GM15510 (cell line): ENCODE data around the gene RNF220.

Experiments
- POLR2A ChIP-seq: IDR thresholded peaks from 3 replicates; pipeline ENCODE4 v1.6.1; 2011; ENCODE audit warnings: borderline replicate concordance; ENCODE audit not compliant: insufficient read length; ENCODE audit errors: extremely low read depth

Gene RNF220

DNA sequence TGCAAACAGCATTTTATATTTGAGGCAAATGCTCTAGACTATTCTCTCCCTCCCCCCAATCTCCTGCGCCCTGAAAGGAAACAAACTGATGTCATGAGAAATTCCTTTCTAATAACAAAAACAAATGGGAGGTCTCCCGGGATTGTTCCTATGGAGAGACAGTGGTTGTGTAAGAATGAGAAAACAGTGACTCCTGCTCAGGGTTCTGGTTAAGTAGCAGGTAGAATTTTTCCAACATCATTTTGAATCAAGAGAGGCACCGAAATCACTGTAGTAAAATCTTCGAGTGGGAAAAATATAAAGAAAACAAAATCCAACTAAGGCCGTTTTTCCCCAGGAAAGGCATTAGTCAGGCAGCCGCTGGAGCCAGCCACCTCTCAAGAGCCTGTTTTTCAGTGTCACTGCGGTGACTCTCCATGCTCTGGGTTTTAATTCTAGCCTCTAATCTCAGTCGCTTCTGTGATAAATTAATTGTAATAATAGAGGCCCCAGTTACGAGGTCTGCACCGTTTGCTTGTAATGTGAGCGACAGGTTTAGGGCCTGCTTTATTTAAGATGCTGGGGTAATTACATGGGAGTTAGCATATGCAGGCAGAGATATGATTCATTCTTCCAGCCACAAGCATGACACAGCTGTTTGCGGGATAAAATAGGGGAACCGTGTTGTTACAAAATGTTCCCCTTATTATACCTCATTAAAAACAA lies 80.3 kb downstream of the RNF220 start:
- no peak for TF ChIP-seq POLR2A

DNA sequence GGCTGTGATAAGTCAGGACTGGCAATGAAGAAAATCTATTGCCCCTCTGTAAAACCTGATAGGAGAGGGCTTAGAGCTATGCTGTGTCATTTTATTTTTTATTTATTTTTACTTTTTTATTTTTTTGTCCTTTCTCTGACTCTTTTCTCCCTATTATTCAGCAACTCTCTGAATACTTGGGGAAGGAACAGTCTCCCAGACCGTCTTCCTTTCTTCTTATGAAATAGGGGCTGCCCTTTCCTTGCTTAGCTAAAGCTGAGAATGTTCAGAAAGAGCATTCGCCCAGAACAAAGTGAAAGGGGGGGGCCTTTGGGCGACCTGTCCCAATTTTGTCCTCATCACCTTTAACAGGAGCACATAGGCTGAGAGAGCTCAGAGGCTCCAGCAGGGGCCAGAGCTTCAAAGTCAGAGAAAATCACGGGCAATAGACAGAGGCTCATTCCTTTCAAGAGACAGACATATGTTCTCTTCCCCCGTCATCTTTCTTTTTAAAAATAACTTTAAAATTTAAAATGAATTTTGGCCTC lies 80.9 kb downstream of the RNF220 start:
- no peak for TF ChIP-seq POLR2A

DNA sequence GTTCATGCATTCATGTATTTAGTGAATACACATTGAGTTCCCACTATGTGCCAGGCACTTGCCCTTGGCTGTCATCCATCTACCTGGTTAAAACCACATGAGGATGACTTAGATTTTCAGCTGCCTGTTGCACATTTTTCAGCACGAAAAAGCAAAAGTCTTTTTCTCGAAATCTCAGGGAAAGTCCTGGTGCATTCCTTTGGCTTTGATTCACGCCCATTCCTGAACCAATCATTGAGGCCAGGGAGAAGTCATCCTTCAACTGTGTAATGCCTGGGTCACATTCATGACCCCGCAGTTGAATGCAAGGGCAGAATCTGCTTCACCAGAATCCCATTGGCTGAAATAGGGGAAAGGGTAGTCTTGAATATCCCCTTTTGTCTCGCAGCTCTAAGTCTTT lies 84.4 kb downstream of the RNF220 start:
- TF ChIP-seq POLR2A, result no peak

DNA sequence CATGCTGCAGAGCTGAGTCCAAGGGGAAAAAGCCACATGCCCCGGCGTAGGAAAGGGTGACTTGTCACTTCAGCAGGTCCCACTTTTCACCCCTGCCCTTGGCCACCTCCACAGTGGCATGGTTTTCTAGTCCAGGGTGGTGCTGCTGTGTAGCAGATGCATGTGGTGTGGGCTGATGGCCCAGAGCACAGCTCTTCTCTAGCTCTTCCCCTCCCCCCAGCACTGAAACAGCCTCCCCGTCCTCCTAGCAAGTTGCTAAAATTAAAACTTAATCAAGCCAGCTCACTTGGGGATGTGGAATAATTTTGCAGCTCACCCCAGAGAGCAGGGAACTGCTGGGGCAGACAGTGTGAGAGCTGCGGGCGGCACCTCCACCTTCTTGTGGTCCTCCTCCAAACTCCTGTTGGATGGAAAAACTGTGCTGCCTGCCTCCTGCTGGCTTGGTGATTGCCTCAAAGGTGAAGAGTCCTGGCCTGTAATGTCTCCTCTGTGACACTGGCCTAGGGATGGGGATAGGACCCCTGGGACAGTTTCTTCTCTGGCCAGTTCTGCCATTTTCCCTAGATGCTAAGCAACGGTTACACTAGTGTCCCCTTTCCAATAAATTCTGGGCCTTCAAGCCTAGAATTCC lies 91.6 kb downstream of the RNF220 start:
- no peak for TF ChIP-seq POLR2A

DNA sequence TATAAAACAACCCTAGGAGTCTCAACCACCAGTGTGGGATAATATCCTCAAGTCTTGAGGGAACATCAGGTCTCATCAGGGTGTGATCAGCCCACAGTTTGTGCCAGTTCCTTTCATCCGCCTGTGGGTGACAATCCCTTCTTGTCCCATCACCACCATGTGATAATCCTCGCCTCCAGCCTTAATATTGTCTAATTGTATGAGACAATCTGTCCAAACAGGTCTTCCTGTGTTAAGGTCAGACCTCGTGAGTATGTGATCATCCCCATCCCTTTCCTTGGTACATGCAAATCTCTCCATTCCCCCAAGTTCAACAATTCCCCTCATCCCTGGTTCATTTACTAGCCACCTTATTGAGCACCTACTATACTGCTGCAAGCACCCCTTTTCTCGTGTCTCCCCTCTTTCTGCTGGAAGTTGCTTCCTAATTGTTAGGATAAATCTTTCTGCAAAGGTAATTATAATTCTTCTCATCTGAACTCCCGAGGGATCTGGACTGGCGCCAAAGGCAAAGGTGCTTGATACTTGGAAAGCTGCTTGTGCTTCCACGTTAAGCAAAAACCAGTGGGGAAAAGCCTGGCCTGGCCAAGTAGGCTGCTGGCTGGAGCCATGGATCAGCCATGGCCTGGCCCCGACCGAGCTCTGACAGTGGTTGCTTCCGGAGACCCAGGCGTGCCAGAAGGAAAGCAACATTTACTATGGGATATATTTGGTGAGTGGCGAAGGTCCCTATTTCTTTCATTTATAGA lies 92.5 kb downstream of the RNF220 start:
- TF ChIP-seq POLR2A, result no peak

DNA sequence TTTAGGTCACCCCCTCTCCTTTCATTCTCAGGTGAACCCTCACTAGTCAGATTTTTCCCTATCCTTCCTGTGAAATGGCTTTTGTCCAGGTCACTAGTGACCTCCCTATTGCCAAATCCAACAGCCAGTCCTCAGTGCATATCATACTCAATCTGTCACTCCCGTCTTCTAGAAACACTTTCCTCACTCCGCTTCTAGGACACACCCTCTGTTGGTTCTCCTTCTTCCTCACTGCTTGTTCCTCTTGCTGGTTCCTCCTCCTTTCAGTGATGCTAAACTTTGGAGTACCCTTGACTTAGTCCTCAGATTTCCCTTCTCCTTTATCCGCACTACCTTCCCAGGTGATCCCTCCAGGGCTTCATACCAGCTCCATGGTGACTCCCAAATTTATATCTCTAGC lies 94.3 kb downstream of the RNF220 start:
- no peak for TF ChIP-seq POLR2A

DNA sequence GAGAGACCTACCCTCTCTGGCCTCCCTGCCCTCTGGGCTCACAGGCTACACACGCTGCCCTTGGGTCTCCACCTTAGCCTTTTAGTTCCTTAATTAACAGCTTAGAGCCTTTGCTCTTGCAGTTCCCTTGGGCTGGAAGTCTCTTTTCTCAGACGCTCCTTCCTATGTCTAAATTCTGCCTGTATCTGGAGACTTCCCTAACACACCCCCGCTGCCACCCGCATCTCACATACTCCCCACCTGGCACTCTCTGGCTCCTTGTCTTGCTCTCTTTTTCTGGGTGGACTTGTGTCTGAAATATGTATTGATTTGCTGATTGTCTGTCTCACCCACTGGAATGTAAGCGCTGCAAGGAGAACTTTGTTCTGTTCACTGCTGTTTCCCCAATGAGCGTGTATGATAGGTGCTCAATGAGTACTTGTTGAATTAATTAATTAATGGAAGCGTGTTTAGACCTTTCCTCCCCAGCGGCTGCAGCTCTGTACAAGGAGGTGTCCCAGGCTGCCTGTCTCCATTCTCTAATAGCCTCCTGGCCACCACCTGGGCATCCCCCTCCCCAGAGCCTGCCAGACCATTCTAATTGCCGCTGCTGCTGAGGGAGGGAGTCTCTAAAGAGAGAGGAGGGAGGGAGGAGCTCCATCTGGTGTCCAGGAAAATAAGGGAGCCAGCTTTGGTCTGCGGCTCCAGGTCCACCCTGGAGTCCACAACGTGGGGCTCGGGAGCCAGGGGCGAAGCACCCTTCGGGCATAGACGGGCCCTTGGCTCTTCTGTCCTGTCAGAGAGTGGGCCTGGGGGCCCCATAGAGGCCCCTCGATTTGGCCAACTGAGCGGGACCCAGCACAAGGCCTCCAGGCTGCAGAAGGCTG lies 95.4 kb downstream of the RNF220 start:
- TF ChIP-seq POLR2A, result no peak

DNA sequence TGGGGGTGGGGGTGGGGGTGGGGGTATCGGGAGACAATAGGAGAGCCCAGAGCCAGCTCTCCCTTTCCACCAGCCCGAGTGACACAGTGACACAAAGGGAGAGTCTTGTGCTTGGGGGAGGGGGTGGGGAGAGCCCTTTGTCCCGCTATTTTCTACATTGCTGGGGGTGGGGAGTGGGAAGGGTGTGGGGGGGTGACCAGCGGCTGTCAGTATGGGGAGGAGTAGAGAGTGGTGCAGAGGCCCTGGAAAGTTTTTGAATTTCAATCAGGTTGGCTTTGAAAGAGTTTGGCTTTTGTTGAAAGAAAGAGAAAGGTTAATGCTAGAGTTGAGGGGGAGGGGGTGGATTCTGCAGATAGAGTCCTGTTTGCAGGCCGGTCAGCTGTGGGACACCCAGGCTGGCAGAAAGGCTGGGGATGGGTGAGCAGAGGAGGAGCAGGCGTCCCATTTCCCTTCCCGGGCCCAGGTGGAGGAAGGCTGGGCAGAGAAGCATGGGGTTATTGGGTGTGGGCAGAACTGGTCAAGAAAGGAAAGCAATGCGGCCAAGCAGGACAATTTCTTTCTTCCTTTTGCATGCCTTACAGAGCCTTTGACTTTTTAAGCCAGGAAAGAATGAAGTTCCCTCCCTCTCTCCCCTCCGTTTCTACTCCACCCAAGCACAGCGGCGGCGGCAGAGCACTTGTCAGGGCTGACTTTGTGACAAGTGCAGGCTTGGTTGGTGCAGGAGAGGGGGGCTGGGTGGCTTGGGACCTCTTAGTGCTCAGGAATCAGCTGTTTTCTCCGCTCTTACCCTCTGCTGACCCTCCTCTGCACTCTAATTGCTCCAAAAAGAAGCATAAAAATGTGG lies 96.2 kb downstream of the RNF220 start:
- no peak for TF ChIP-seq POLR2A

DNA sequence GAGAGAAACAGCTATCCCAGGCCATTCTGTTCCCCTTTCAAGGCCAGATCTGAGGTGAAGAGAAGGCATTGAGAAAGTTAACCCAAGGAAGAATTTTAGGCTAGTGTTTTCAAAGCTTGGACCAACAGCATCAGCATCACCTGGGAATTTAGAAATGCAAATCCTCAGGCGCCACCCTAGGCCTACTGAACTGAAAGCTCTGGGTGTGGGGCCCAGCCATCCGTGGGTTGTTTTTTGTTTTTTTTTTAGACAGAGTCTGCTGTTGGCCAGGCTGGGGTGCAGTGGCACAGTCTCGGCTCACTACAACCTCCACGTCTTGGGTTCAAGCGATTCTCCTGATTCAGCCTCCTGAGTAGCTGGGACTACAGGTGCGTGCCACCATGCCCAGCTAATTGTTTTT lies 98.6 kb downstream of the RNF220 start:
- TF ChIP-seq POLR2A, result no peak

DNA sequence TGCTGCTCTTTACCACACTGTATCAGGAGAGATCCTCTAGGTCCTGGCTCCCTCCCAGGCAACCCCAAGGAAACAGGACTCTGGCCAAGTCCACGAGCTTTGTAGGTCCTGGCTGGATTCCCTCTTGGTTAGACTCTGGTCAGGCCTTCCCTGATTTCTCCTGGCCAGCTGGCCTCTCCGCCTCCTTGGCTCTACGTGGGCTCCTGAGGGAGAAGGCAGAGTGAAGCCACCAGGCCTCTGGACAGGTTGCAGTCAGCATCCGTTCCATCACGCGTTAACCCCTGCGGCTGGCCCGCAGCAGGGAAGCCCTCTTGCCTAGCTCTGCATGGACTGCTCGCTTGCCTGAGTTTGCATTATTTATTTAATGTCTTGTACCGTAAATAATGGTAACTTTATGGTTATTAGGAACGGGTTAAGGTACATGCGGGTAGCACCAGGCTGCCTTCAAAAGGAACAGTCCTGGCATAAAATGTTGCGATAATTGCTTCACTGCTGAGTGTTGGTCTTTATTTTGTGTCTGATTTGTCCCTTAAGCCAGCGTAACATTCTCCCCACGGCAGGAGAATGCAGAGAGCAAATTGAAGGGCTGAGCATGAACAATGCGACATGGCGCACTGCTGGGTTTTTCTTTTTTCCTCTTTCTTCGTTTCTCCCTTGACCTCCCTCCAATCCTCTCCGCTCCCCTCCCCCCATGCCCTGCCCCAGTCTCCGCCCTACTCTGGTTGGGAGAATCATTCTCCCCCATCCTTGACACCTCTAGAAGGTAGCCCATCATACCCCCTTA lies 100.3 kb downstream of the RNF220 start:
- no peak for TF ChIP-seq POLR2A

DNA sequence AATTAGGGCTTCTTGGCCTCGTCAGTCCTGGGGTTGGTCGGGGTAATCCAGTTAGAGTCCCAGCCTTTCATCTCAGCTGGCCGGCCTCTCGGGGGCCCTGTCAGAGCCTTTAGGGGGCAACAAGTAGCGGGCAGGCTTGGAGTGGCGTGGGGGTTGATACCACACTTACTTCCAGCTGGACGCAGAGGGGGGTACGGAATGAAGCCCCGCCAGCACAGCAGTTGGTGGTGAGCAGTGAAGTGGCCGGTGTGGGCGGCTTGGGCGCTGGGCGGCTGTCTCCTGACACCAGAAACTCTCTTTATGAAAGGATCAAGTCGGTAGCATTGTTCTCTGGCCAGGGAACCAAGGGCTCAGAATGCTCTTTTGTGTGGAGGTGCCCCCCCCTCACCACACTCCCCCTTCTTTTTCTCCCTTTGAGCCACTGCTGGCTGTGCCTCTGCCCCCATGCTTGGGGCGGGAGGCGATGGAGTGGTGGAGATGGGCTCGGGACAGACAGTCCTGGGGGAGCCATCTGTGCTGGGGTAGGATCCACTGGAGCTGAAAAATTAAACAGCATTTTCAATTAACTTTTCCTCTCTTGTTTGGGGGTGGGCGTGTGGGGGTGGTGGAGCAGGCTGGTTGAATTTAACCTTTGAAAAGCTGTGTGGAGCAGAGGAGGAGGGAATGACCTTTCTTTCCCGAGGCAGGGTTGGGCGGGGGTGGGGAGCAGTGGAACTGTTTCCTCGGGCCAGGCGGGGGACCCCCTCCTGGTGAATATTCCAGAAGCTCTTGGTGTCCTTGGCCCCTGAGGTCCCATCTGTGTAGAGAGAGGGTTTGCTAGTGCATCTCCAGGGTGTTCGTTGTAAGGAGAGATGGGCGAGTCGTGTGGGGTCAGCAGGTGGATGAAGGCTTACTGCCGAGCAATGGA lies 102.7 kb downstream of the RNF220 start:
- no peak for TF ChIP-seq POLR2A

DNA sequence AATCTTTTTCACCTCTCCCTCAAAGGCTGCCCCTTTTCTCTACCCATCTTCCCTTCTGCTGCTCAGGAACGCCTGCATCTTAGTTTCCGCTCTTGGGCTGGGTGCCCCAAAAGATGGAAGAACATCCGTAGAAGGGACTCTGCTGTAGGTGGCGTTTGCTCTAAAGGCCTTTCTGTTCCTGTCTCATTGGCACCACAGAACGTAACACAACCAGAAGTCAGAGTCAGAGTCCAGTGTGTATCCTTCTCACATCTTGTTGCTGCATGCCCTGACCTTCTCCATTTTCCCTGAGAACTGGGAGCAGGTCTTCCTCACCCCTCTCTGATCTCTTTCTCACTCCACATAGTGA lies 103.3 kb downstream of the RNF220 start:
- no peak for TF ChIP-seq POLR2A
